Breast epithelium (tissue), 3 donors: ENCODE results near the gene SFSWAP.

Source experiments
- CTCF ChIP-seq, 3 donors: fragments of 450-650 bp; IDR thresholded peaks; one replicate each; pipeline ENCODE4 v1.5.1; 2016 to 2017; ENCODE audit warnings: antibody characterized with exemption in 3 of 3, mild to moderate bottlenecking in 3 of 3, moderate library complexity in 3 of 3
- POLR2A ChIP-seq: fragments of 450-650 bp; IDR thresholded peaks from one replicate; pipeline ENCODE4 v1.6.1; 2016; ENCODE audit warnings: antibody characterized with exemption, mild to moderate bottlenecking, moderate library complexity
- POLR2AphosphoS5 ChIP-seq, 3 donors: sonication (generic); formaldehyde crosslinking; IDR thresholded peaks; one replicate each; pipeline ENCODE4 v1.6.1; 2017; ENCODE audit warnings: antibody characterized with exemption in 3 of 3

- TF ChIP-seq CTCF (IDR thresholded peaks at IDR 0.05), result no peak
- no peak for TF ChIP-seq POLR2A
- no peak for TF ChIP-seq POLR2AphosphoS5 (IDR thresholded peaks at IDR 0.05)
Measured at GRCh38 chr12:131675126-131676080, 35.5 kb upstream of the SFSWAP start.
